ENCODE measurements around the gene ZNF487.

The ZNF487 gene

GRCh38 chr10:43411536-43411935 is 25.4 kb upstream of the ZNF487 start:
- peaks cover 15% of the 10 kb centered on the region for H3K4me1 ChIP-seq (ENCODE audit: insufficient read depth, low read length)
- H3K9me3 ChIP-seq (ENCODE audit: insufficient read depth, low read length, severe bottlenecking) = no peaks in the 10 kb centered on the region
- no peak overlapping the region for H3K9ac ChIP-seq (ENCODE audit: low read depth, low read length)
- peaks cover 10% of the 10 kb centered on the region for H4K20me1 ChIP-seq (ENCODE audit: insufficient read depth, low read length)
- no peak for DNase-seq
- no peak overlapping the region for H2AFZ ChIP-seq (ENCODE audit: low read depth, low read length)
- ATAC-seq (ENCODE audit: insufficient read depth, low read depth) = no peak
- peaks cover 9% of the 10 kb centered on the region; the same call in 1 of the 2 replicates for H3K36me3 ChIP-seq (ENCODE audit: insufficient read depth, low read length)
- H3K4me2 ChIP-seq (ENCODE audit: insufficient read depth, low read length) = no peak overlapping the region
- H3K27ac ChIP-seq (ENCODE audit: low read length) = no peak overlapping the region
- no peaks in the 10 kb centered on the region for H3K27me3 ChIP-seq (ENCODE audit: insufficient read depth, low read length, poor library complexity)
- H3K4me3 ChIP-seq (ENCODE audit: low read depth in 1 of 2, low read length in 2 of 2) = no peak overlapping the region
- peaks cover 38% of the 10 kb centered on the region for H3K79me2 ChIP-seq (ENCODE audit: insufficient read depth, low read length)
- TF ChIP-seq CTCF (IDR thresholded peaks at IDR 0.05; ENCODE audit: borderline replicate concordance, extremely low read depth, low read length, poor library complexity, severe bottlenecking) (no peak), EZH2 (IDR thresholded peaks at IDR 0.05; ENCODE audit: borderline replicate concordance, low read depth, low read length, severe bottlenecking) (no peak)

DNA sequence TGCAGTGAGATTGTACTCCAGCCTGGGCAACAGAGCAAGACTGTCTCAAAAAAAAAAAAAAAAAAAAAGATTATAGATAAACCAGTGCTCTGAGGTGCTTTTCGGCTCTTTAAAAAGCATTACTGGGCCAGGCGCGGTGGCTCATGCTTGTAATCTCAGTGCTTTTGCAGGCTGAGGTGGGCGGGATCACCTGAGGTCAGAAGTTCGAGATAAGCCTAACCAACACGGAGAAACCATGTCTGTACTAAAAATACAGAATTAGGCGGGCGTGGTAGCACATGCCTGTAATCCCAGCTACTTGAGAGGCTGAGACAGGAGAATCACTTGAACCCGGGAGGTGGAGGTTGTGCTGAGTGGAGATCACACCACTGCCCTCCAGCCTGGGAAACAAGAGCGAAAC is 21.4 kb upstream of the ZNF487 start:
- TF ChIP-seq CTCF (IDR thresholded peaks at IDR 0.05; ENCODE audit: borderline replicate concordance, extremely low read depth, low read length, poor library complexity, severe bottlenecking) (no peak), EZH2 (IDR thresholded peaks at IDR 0.05; ENCODE audit: borderline replicate concordance, low read depth, low read length, severe bottlenecking) (no peak)
- Histone ChIP-seq H4K20me1 (ENCODE audit: insufficient read depth, low read length) (no peaks in the 10 kb centered on the region), H3K79me2 (ENCODE audit: insufficient read depth, low read length) (peaks cover under 1% of the 10 kb centered on the region; the same call in 1 of the 2 replicates), H3K27me3 (ENCODE audit: insufficient read depth, low read length, poor library complexity) (no peaks in the 10 kb centered on the region), H3K9me3 (ENCODE audit: insufficient read depth, low read length, severe bottlenecking) (no peaks in the 10 kb centered on the region), H2AFZ (ENCODE audit: low read depth, low read length) (no peak overlapping the region), H3K36me3 (ENCODE audit: insufficient read depth, low read length) (no peaks in the 10 kb centered on the region), H3K4me2 (ENCODE audit: insufficient read depth, low read length) (no peak overlapping the region), H3K27ac (ENCODE audit: low read length) (no peak overlapping the region), H3K9ac (ENCODE audit: low read depth, low read length) (no peak overlapping the region), H3K4me1 (ENCODE audit: insufficient read depth, low read length) (peaks cover 40% of the 10 kb centered on the region), H3K4me3 (ENCODE audit: low read depth in 1 of 2, low read length in 2 of 2) (no peak overlapping the region)
- no peak for DNase-seq
- ATAC-seq (ENCODE audit: insufficient read depth, low read depth) = no peak

DNA sequence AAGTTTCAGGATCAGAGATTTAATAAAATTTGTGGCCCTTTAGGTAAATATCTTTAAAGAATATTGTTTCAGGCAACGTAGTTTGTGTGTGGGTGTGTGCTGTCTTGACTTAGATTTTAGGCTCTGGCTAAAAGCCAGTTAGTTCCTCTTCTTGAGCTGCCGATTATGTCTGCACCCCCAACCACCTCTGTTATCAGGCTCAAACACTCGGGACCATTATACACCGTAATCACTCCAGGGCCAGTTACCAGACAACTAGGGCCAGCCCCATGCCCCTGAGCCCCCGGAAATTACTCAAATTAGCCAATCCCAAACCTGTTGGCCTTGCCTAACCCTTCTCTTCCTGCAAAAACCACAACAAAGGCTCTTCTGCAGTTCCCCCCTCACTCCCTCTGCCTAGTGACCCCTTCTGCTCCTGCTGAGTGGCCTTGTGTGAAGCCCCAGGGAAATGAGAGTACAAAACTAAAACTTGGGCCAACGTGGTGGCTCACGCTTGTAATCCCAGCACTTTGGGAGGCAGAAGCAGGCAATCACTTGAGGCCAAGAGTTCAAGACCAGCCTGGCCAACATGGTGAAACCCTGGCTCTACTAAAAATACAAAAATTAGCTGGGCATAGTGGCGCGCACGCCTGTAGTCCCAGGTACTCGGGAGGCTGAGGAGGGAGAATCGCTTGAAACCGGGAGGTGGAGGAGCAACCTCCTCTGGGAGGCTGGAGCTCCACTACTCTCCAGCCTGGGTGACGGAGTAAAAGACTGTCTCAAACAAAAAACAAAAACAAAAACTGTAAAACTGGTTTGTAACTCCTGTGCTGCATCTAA is 18.8 kb upstream of the ZNF487 start:
- DNase-seq (peak; percentile 77), ATAC-seq (ENCODE audit: insufficient read depth, low read depth) (peak; percentile 42)
- Histone ChIP-seq H3K4me2 (ENCODE audit: insufficient read depth, low read length) (peak overlapping the region; percentile 21), H3K36me3 (ENCODE audit: insufficient read depth, low read length) (no peaks in the 10 kb centered on the region), H3K4me1 (ENCODE audit: insufficient read depth, low read length) (peaks cover 52% of the 10 kb centered on the region), H3K79me2 (ENCODE audit: insufficient read depth, low read length) (no peaks in the 10 kb centered on the region), H3K27me3 (ENCODE audit: insufficient read depth, low read length, poor library complexity) (no peaks in the 10 kb centered on the region), H4K20me1 (ENCODE audit: insufficient read depth, low read length) (no peaks in the 10 kb centered on the region), H2AFZ (ENCODE audit: low read depth, low read length) (no peak overlapping the region), H3K27ac (ENCODE audit: low read length) (peak overlapping the region; percentile 50), H3K9ac (ENCODE audit: low read depth, low read length) (peak overlapping the region; percentile 13; the same call in 1 of the 2 replicates), H3K9me3 (ENCODE audit: insufficient read depth, low read length, severe bottlenecking) (no peaks in the 10 kb centered on the region), H3K4me3 (ENCODE audit: low read depth in 1 of 2, low read length in 2 of 2) (no peak overlapping the region)
- TF ChIP-seq EZH2 (IDR thresholded peaks at IDR 0.05; ENCODE audit: borderline replicate concordance, low read depth, low read length, severe bottlenecking) (no peak), CTCF (IDR thresholded peaks at IDR 0.05; ENCODE audit: borderline replicate concordance, extremely low read depth, low read length, poor library complexity, severe bottlenecking) (no peak)
